GM12872 (cell line): ENCODE data around the gene MYL2.

Experiments
- CTCF ChIP-seq: IDR thresholded peaks from 3 replicates; pipeline ENCODE4 v1.5.1; 2011; ENCODE audit warnings: low read depth, mild to moderate bottlenecking, low read length, moderate library complexity; ENCODE audit not compliant: insufficient read depth

MYL2 gene

GRCh38 chr12:110943373-110943772, 23.0 kb upstream of the MYL2 start:
- TF ChIP-seq CTCF = no peak

- no peak for TF ChIP-seq CTCF
Measured at GRCh38 chr12:110941391-110941790, 21.0 kb upstream of the MYL2 start.

DNA sequence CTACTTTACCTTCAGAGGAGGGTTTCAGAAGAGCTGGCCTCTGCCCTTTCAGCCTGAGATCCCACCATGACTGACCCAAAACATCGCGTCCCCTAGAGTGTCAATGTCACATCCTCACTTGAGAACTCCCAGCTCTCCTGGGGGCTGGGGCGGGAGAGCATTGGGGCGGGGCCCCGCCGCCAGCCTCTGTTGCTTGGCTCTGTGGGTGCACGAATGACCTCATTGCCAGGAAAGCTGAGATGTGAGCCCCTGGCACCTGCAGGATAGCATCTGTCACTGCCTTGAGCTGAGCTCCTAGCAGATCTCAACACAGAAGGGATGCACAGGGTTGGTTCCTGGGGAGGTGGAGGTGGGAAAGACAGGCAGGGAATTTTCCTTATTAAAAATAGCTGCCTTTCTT, 20.6 kb upstream of the MYL2 start:
- TF ChIP-seq CTCF = no peak

GRCh38 chr12:110940296-110940695, 19.9 kb upstream of the MYL2 start:
- TF ChIP-seq CTCF = no peak

DNA sequence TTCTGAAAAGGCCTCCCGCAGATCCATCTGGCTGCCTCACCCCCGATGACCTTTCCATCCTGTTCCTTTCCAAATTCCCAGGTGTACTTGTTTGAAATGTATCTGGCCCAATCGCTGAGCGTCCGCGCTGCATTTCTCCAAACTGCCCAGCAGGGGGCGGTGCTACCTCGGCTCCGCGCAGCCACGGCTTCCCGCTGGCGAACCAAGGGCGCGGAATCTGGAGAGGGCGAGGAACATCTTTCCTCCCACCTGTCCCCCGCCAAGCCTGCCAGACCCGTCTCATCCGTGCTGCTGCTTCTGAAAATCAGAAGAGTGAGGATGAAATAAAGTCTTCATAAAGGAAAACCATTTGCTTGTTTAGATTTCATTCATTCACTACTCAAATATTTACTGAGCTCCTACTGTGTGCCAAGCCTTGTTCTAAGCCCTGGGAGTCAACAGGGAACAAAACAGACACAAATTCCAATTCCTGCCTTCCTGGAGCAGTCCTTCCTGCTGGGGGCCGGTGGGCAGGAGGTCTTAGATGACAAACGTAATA, 16.8 kb upstream of the MYL2 start:
- TF ChIP-seq CTCF = peak; percentile 94

DNA sequence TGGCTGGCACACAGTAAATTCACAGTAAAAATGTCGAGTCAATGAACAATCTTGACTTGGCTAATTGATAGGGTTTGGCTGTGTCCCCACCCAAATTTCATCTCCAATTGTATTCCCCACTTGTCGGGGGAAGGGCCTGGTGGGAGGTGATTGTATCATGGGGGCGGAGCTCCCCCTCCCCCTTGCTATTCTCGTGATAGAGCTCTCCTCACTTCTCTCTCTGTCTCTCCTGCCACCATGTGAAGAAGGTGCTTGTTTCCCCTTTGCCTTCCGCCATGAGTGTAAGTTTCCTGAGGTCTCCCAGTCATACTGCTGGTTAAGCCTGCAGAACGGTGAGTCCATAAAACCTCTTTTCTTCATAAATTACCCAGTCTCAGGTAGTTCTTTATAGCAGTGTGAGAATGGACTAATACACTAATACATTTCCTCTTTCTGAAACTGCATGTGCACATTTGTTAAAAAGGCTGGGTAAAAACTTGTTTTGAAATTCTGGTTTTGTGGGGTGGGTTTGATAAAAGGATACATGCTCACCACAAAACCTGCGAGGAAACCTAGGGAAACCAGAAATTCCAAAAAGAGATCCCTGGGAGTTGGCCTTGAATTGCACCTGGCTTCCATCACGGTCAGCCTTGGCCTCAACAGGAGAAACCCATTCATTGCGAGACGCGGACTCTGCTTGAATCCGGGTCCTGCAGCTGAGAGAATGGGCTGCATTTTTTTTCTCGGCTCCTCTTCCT, 16.2 kb upstream of the MYL2 start:
- no peak for TF ChIP-seq CTCF

DNA sequence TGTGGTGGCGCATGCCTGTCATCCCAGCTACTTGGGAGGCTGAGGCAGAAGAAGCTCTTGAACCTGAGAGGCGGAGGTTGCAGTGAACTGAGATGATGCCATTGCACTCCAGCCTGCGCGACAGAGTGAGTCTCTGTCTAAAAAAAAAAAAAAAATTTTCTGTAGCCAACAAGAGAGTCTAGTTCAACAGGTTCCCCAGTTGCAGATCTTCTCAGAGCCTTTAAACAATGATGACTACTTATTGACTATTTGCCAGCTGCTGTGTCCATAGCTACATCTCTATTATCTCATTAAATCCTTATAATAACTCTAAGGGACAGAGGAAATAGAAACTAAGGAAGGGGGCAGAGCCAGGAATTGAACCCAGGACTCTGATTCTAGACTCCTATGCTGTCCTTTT, 15.2 kb upstream of the MYL2 start:
- no peak for TF ChIP-seq CTCF
